ENCODE measurements around the gene A2ML1.
"Not testable (repeated sequence)": the region's sequence is repeated elsewhere in the genome, so short reads cannot be mapped to it uniquely, and the experiment has no call there.

A2ML1 gene

GRCh38 chr12:8793226-8793625 is 29.2 kb upstream of the A2ML1 start:
- peaks cover 10% of the 10 kb centered on the region for H3K36me3 ChIP-seq (ENCODE audit: control insufficient read depth, low read depth, low read length)
- not testable (repeated sequence) for H3K9me3 ChIP-seq (ENCODE audit: control insufficient read depth, low read depth, low read length); H3K27me3 ChIP-seq (ENCODE audit: control insufficient read depth, insufficient read depth, low read length); H3K27ac ChIP-seq (ENCODE audit: low read length); H3K4me3 ChIP-seq (ENCODE audit: low read length); H3K9ac ChIP-seq (ENCODE audit: low read length); H3K4me1 ChIP-seq (ENCODE audit: control insufficient read depth, low read depth, low read length)

DNA sequence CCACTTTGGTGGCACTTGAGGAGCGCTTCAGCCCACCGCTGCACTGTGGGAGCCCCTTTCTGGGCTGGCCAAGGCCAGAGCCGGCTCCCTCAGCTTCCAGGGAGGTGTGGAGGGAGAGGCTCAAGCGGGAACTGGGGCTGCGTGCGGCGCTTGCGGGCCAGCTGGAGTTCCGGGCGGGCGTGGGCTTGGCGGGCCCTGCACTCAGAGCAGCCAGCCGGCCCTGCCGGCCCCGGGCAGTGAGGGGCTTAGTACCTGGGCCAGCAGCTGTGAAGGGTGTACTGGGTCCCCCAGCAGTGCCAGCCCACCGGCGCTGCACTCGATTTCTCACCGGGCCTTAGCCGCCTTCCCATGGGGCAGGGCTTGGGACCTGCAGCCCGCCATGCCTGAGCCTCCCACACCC is 27.8 kb upstream of the A2ML1 start:
- H3K4me3 ChIP-seq (ENCODE audit: low read length); H3K4me1 ChIP-seq (ENCODE audit: control insufficient read depth, low read depth, low read length); H3K27ac ChIP-seq (ENCODE audit: low read length); H3K9me3 ChIP-seq (ENCODE audit: control insufficient read depth, low read depth, low read length); H3K9ac ChIP-seq (ENCODE audit: low read length); H3K27me3 ChIP-seq (ENCODE audit: control insufficient read depth, insufficient read depth, low read length): not testable (repeated sequence)
- H3K36me3 ChIP-seq (ENCODE audit: control insufficient read depth, low read depth, low read length) = peaks cover 10% of the 10 kb centered on the region

DNA sequence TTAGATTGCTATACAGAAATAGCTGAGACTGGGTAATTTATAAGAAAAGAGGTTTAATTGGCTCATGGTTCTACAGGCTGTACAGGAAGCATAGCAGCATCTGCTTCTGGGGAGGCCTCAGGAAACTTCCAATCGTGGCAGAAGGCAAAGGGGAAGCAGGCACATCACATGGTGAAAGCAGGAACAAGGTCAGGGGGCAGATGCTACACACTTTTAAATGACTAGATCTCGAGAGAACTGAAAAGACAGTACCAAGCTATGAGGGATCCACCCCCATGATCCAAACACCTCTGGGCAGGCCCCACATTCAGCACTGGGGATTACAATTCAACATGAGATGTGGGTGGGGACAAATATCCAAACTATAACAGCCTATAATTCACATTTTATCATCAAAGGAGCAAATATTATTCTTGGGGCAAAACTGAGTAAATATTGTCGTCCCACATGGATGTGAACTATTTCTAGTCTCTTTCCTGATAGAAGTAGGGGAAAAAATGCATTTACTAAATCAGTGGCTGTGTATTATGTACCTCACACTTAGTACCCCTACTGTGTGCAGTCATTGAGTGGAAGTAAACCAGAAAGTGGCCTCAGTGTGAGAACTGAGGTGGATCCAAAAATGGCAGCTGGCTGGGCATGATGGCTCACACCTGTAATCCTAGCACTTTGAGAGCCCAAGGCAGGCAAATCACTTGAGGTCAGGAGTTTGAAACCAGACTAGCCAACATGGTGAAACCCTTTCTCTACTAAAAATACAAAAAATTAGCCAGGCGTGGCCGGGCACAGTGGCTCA is 25.4 kb upstream of the A2ML1 start:
- H3K27ac ChIP-seq (ENCODE audit: low read length) = no peak overlapping the region
- peaks cover 6% of the 10 kb centered on the region for H3K9me3 ChIP-seq (ENCODE audit: control insufficient read depth, low read depth, low read length)
- H3K9ac ChIP-seq (ENCODE audit: low read length) = no peak overlapping the region
- no peaks in the 10 kb centered on the region for H3K27me3 ChIP-seq (ENCODE audit: control insufficient read depth, insufficient read depth, low read length)
- H3K4me1 ChIP-seq (ENCODE audit: control insufficient read depth, low read depth, low read length) = no peaks in the 10 kb centered on the region
- peaks cover 6% of the 10 kb centered on the region for H3K36me3 ChIP-seq (ENCODE audit: control insufficient read depth, low read depth, low read length)
- H3K4me3 ChIP-seq (ENCODE audit: low read length) = no peak overlapping the region

DNA sequence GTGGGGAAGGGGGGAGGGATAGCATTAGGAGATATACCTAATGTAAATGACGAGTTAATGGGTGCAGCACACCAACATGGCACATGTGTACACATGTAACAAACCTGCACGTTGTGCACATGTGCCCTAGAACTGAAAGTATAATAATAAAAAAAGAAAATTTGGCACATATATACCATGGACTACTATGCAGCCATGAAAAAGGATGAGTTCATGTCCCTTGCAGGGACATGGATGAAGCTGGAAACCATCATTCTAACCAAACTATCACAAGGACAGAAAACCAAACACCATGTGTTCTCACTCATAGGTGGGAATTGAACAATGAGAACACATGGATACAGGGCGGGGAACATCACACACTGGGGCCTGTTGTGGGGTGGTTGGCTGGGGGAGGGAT is 21.2 kb upstream of the A2ML1 start:
- not testable (repeated sequence) for H3K9ac ChIP-seq (ENCODE audit: low read length); H3K9me3 ChIP-seq (ENCODE audit: control insufficient read depth, low read depth, low read length); H3K36me3 ChIP-seq (ENCODE audit: control insufficient read depth, low read depth, low read length); H3K27ac ChIP-seq (ENCODE audit: low read length); H3K4me1 ChIP-seq (ENCODE audit: control insufficient read depth, low read depth, low read length); H3K4me3 ChIP-seq (ENCODE audit: low read length); H3K27me3 ChIP-seq (ENCODE audit: control insufficient read depth, insufficient read depth, low read length)

DNA sequence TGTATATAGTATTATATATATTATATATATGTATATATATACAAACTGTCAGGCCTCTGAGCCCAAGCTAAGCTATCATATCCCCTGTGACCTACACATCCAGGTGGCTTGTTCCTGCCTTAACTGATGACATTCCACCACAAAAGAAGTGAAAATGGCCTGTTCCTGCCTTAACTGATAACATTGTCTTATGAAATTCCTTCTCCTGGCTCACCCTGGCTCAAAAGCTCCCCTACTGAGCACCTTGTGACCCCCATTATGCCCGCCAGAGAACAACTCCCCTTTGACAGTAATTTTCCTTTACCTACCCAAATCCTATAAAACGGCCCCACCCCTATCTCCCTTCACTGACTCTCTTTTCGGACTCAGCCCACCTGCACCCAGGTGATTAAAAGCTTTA is 17.6 kb upstream of the A2ML1 start:
- not testable (repeated sequence) for H3K4me3 ChIP-seq (ENCODE audit: low read length); H3K27me3 ChIP-seq (ENCODE audit: control insufficient read depth, insufficient read depth, low read length); H3K4me1 ChIP-seq (ENCODE audit: control insufficient read depth, low read depth, low read length); H3K27ac ChIP-seq (ENCODE audit: low read length); H3K36me3 ChIP-seq (ENCODE audit: control insufficient read depth, low read depth, low read length); H3K9me3 ChIP-seq (ENCODE audit: control insufficient read depth, low read depth, low read length); H3K9ac ChIP-seq (ENCODE audit: low read length)

DNA sequence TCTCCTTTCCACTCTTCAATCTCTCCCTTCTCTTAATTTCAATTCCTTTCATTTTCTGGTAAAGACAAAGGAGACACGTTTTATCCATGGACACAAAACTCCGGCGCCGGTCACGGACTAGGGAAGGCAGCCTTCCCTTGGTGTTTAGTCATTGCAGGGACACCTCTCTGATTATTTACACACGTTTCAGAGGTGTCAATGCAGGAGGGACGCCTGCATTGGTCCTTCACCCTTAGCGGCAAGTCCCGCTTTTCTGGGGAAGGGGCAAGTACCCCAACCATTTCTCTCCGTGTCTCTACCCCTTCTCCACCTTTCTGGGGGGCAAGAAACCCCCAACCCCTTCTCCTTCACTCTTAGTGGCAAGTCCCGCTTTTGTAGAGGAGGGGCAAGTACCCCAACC is 16.9 kb upstream of the A2ML1 start:
- H3K4me1 ChIP-seq (ENCODE audit: control insufficient read depth, low read depth, low read length); H3K9ac ChIP-seq (ENCODE audit: low read length); H3K27ac ChIP-seq (ENCODE audit: low read length); H3K27me3 ChIP-seq (ENCODE audit: control insufficient read depth, insufficient read depth, low read length); H3K36me3 ChIP-seq (ENCODE audit: control insufficient read depth, low read depth, low read length); H3K4me3 ChIP-seq (ENCODE audit: low read length); H3K9me3 ChIP-seq (ENCODE audit: control insufficient read depth, low read depth, low read length): not testable (repeated sequence)

DNA sequence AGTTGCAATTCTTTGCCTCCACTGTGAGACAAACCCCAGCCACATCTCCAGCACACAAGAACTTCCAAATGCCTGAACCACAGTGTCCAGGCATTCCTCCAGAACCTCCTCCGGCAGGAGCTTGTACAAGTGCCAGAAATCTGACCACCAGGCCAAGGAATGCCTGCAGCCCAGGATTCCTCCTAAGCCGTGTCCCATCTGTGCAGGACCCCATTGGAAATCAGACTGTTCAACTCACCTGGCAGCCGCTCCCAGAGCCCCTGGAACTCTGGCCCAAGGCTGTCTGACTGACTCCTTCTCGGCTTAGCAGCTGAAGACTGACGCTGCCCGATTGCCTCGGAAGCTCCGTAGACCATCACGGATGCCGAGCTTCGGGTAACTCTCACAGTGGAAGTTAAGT is 15.3 kb upstream of the A2ML1 start:
- not testable (repeated sequence) for H3K27me3 ChIP-seq (ENCODE audit: control insufficient read depth, insufficient read depth, low read length); H3K9ac ChIP-seq (ENCODE audit: low read length); H3K27ac ChIP-seq (ENCODE audit: low read length); H3K4me1 ChIP-seq (ENCODE audit: control insufficient read depth, low read depth, low read length); H3K4me3 ChIP-seq (ENCODE audit: low read length); H3K9me3 ChIP-seq (ENCODE audit: control insufficient read depth, low read depth, low read length); H3K36me3 ChIP-seq (ENCODE audit: control insufficient read depth, low read depth, low read length)

DNA sequence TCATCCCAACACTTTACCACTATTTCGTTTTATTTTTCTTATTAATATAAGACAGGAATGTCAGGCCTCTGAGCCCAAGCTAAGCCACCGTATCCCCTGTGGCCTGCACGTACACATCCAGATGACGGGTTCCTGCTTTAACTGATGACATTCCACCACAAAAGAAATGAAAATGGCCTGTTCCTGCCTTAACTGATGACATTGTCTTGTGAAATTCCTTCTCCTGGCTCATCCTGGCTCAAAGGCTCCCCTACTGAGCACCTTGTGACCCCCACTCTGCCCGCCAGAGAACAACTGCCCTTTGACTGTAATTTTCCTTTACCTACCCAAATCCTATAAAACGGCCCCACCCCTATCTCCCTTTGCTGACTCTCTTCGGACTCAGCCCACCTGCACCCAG is 12.3 kb upstream of the A2ML1 start:
- H3K27ac ChIP-seq (ENCODE audit: low read length) = peak overlapping the region; percentile 68
- H3K9ac ChIP-seq (ENCODE audit: low read length); H3K27me3 ChIP-seq (ENCODE audit: control insufficient read depth, insufficient read depth, low read length); H3K36me3 ChIP-seq (ENCODE audit: control insufficient read depth, low read depth, low read length); H3K4me3 ChIP-seq (ENCODE audit: low read length); H3K9me3 ChIP-seq (ENCODE audit: control insufficient read depth, low read depth, low read length): not testable (repeated sequence)
- H3K4me1 ChIP-seq (ENCODE audit: control insufficient read depth, low read depth, low read length) = peaks cover 18% of the 10 kb centered on the region

GRCh38 chr12:8813572-8814357 is 8.7 kb upstream of the A2ML1 start:
- peaks cover 18% of the 10 kb centered on the region for H3K4me1 ChIP-seq (ENCODE audit: control insufficient read depth, low read depth, low read length)
- no peak overlapping the region for H3K4me3 ChIP-seq (ENCODE audit: low read length)
- peak overlapping the region; percentile 52 for H3K27ac ChIP-seq (ENCODE audit: low read length)
- no peaks in the 10 kb centered on the region for H3K9me3 ChIP-seq (ENCODE audit: control insufficient read depth, low read depth, low read length)
- no peaks in the 10 kb centered on the region for H3K36me3 ChIP-seq (ENCODE audit: control insufficient read depth, low read depth, low read length)
- H3K9ac ChIP-seq (ENCODE audit: low read length) = no peak overlapping the region
- H3K27me3 ChIP-seq (ENCODE audit: control insufficient read depth, insufficient read depth, low read length) = no peaks in the 10 kb centered on the region

- Histone ChIP-seq H3K9ac (ENCODE audit: low read length) (no peak overlapping the region), H3K27ac (ENCODE audit: low read length) (no peak overlapping the region)
These were observed 5.9 kb upstream of the A2ML1 start for GRCh38 chr12:8816448-8817050.

GRCh38 chr12:8817856-8818255 is 4.6 kb upstream of the A2ML1 start:
- H3K27me3 ChIP-seq (ENCODE audit: control insufficient read depth, insufficient read depth, low read length) = no peaks in the 10 kb centered on the region
- peaks cover 21% of the 10 kb centered on the region for H3K4me1 ChIP-seq (ENCODE audit: control insufficient read depth, low read depth, low read length)
- H3K36me3 ChIP-seq (ENCODE audit: control insufficient read depth, low read depth, low read length) = no peaks in the 10 kb centered on the region
- no peak overlapping the region for H3K27ac ChIP-seq (ENCODE audit: low read length)
- H3K9ac ChIP-seq (ENCODE audit: low read length) = no peak overlapping the region
- no peak overlapping the region for H3K4me3 ChIP-seq (ENCODE audit: low read length)
- H3K9me3 ChIP-seq (ENCODE audit: control insufficient read depth, low read depth, low read length) = no peaks in the 10 kb centered on the region

More at GRCh38 chr12:8816448-8817050, 5.9 kb upstream of the A2ML1 start:
- Histone ChIP-seq H3K4me3 (ENCODE audit: low read length) (no peak overlapping the region), H3K36me3 (ENCODE audit: control insufficient read depth, low read depth, low read length) (no peaks in the 10 kb centered on the region), H3K27me3 (ENCODE audit: control insufficient read depth, insufficient read depth, low read length) (no peaks in the 10 kb centered on the region), H3K4me1 (ENCODE audit: control insufficient read depth, low read depth, low read length) (peaks cover 21% of the 10 kb centered on the region), H3K9me3 (ENCODE audit: control insufficient read depth, low read depth, low read length) (no peaks in the 10 kb centered on the region)

Data from iPS-18a (cell line).